SU-DHL-6 (cell line): ENCODE measurements around the gene C2CD3.

Experiments
- H2AFZ ChIP-seq: fragments of 200-600 bp; sonication (generic); 2 replicates; pipeline ENCODE4 v1.6.1; 2014; ENCODE audit warnings: low read depth, mild to moderate bottlenecking, moderate library complexity, mixed read lengths, antibody characterized with exemption, low read length; ENCODE audit not compliant: severe bottlenecking
- H3F3A ChIP-seq: fragments of 200-600 bp; shearing (Covaris generic); 2 replicates; pipeline ENCODE4 v1.6.0; 2016; ENCODE audit warnings: antibody characterized with exemption, mild to moderate bottlenecking; ENCODE audit not compliant: insufficient read depth
- H3K27ac ChIP-seq: fragments of 200-600 bp; sonication (generic); 2 replicates; pipeline ENCODE4 v1.5.1; 2016; ENCODE audit warnings: low read depth, mild to moderate bottlenecking, low read length, moderate library complexity, mixed read lengths
- H3K27me3 ChIP-seq: fragments of 200-600 bp; sonication (generic), shearing (Covaris generic); 2 replicates; pipeline ENCODE4 v1.6.0; 2014; ENCODE audit warnings: mild to moderate bottlenecking, low read length
- H3K36me3 ChIP-seq: fragments of 200-600 bp; sonication (generic); 2 replicates; pipeline ENCODE4 v1.6.1; 2014; ENCODE audit warnings: mild to moderate bottlenecking, low read length, mixed read lengths
- H3K4me2 ChIP-seq: fragments of 300-600, 200-600 bp; shearing (Covaris generic), sonication (generic); 2 replicates; pipeline ENCODE4 v1.6.0; 2014; ENCODE audit warnings: low read length, low read depth, mild to moderate bottlenecking; ENCODE audit not compliant: poor library complexity, severe bottlenecking
- H3K4me3 ChIP-seq: fragments of 200-600 bp; sonication (generic); 2 replicates; pipeline ENCODE4 v1.5.1; 2014; ENCODE audit warnings: antibody characterized with exemption, low read length, mild to moderate bottlenecking, mixed read lengths; ENCODE audit not compliant: insufficient read depth, poor library complexity, severe bottlenecking
- H3K79me2 ChIP-seq: fragments of 200-600 bp; sonication (generic); 2 replicates; pipeline ENCODE4 v1.6.1; 2014; ENCODE audit warnings: mild to moderate bottlenecking, low read length, moderate library complexity; ENCODE audit not compliant: insufficient read depth
- H3K9ac ChIP-seq: fragments of 200-600 bp; sonication (generic); 2 replicates; pipeline ENCODE4 v1.7.0; 2014; ENCODE audit warnings: mild to moderate bottlenecking, low read length
- H3K9me2 ChIP-seq: fragments of 200-600 bp; sonication (generic); replicated peaks from 2 replicates; pipeline ENCODE4 v1.6.1; 2014; ENCODE audit warnings: low read length; ENCODE audit not compliant: insufficient read depth
- H3K9me3 ChIP-seq: fragments of 200-600 bp; sonication (generic); 2 replicates; pipeline ENCODE4 v1.6.1; 2014; ENCODE audit warnings: low read length, mixed read lengths; ENCODE audit not compliant: insufficient read depth
- H4K20me1 ChIP-seq: fragments of 200-600 bp; sonication (generic); 2 replicates; pipeline ENCODE4 v1.6.1; 2014; ENCODE audit warnings: low read depth, mild to moderate bottlenecking, antibody characterized with exemption, low read length, moderate library complexity, mixed read lengths
- CTCF ChIP-seq: fragments of 200-600 bp; sonication (generic); IDR thresholded peaks from one replicate; pipeline ENCODE4 v1.5.1; 2017; ENCODE audit warnings: antibody characterized with exemption, mild to moderate bottlenecking, low read length, moderate library complexity; ENCODE audit not compliant: insufficient read depth, poor library complexity, severe bottlenecking
- EZH2phosphoT487 ChIP-seq: fragments of 200-600 bp; sonication (generic), shearing (Covaris generic); conservative IDR thresholded peaks from 2 replicates; pipeline ENCODE4 v1.6.1; 2018; ENCODE audit warnings: mild to moderate bottlenecking, antibody characterized with exemption, low read length, moderate library complexity, mixed read lengths

The C2CD3 gene

GRCh38 chr11:74048993-74049392 is 121.8 kb downstream of the C2CD3 start:
- no peaks in the 10 kb centered on the region for H4K20me1 ChIP-seq
- peaks cover 12% of the 10 kb centered on the region for H3K36me3 ChIP-seq
- H3K9me2 ChIP-seq: no peaks in the 10 kb centered on the region
- no peaks in the 10 kb centered on the region for H3K79me2 ChIP-seq
- no peak overlapping the region for H3K4me2 ChIP-seq
- H3K9me3 ChIP-seq: no peaks in the 10 kb centered on the region
- no peak overlapping the region for H2AFZ ChIP-seq
- no peak for TF ChIP-seq EZH2phosphoT487
- no peak for TF ChIP-seq CTCF
- no peaks in the 10 kb centered on the region for H3K27me3 ChIP-seq
- no peak overlapping the region for H3K9ac ChIP-seq
- no peak overlapping the region for H3K27ac ChIP-seq
- no peak overlapping the region for H3K4me3 ChIP-seq
- no peaks in the 10 kb centered on the region for H3F3A ChIP-seq

- H3F3A ChIP-seq: no peaks in the 10 kb centered on the region
- no peak overlapping the region for H2AFZ ChIP-seq
- no peaks in the 10 kb centered on the region for H3K9me3 ChIP-seq
- no peak overlapping the region for H3K4me2 ChIP-seq
- no peaks in the 10 kb centered on the region for H3K9me2 ChIP-seq
- H3K79me2 ChIP-seq: no peaks in the 10 kb centered on the region
- no peaks in the 10 kb centered on the region for H4K20me1 ChIP-seq
- no peak overlapping the region for H3K9ac ChIP-seq
- H3K36me3 ChIP-seq: peaks cover 12% of the 10 kb centered on the region
- no peak overlapping the region for H3K4me3 ChIP-seq
- no peak overlapping the region for H3K27ac ChIP-seq
- no peaks in the 10 kb centered on the region for H3K27me3 ChIP-seq
- TF ChIP-seq CTCF (no peak), EZH2phosphoT487 (no peak)
These were observed 126.3 kb downstream of the C2CD3 start for GRCh38 chr11:74044538-74044937.

GRCh38 chr11:74043450-74043849 is 127.4 kb downstream of the C2CD3 start:
- TF ChIP-seq EZH2phosphoT487: no peak
- H2AFZ ChIP-seq: no peak overlapping the region
- no peak overlapping the region for H3K9ac ChIP-seq
- H3K4me2 ChIP-seq: no peak overlapping the region
- H3K27me3 ChIP-seq: no peaks in the 10 kb centered on the region
- no peaks in the 10 kb centered on the region for H4K20me1 ChIP-seq
- H3K79me2 ChIP-seq: no peaks in the 10 kb centered on the region
- H3K36me3 ChIP-seq: peaks cover 11% of the 10 kb centered on the region
- H3K27ac ChIP-seq: no peak overlapping the region
- no peaks in the 10 kb centered on the region for H3K9me2 ChIP-seq
- H3F3A ChIP-seq: no peaks in the 10 kb centered on the region
- H3K9me3 ChIP-seq: no peaks in the 10 kb centered on the region
- no peak overlapping the region for H3K4me3 ChIP-seq

GRCh38 chr11:74037309-74037708 is 133.5 kb downstream of the C2CD3 start:
- Histone ChIP-seq H2AFZ (no peak overlapping the region), H3K9me3 (no peaks in the 10 kb centered on the region), H3K27ac (no peak overlapping the region), H3K36me3 (0 out of 2 replicates have a peak, but pooled peaks cover 2% of the 10 kb centered on the region), H3K79me2 (no peaks in the 10 kb centered on the region), H3K9ac (no peak overlapping the region), H3K27me3 (no peaks in the 10 kb centered on the region), H3K4me2 (no peak overlapping the region), H3F3A (no peaks in the 10 kb centered on the region), H3K4me3 (no peak overlapping the region), H3K9me2 (no peaks in the 10 kb centered on the region), H4K20me1 (no peaks in the 10 kb centered on the region)
- no peak for TF ChIP-seq EZH2phosphoT487
- no peak for TF ChIP-seq CTCF
